ENCODE measurements around the gene NDUFS1. TPM values are rescaled to one million over a fixed set of nuclear protein-coding genes. Genes with fewer than 3 reads are reported as not detected.
"Not testable (repeated sequence)": the region's sequence is repeated elsewhere in the genome, so short reads cannot be mapped to it uniquely, and the experiment has no call there.

Gene NDUFS1
- total RNA-seq, 1 donor from 2014 or later = 80.7 TPM

- H3K27ac Mint-ChIP-seq = no peak overlapping the region
- H3K4me3 Mint-ChIP-seq (ENCODE audit: low read depth) = no peak overlapping the region
- no peaks in the 10 kb centered on the region for H3K4me1 Mint-ChIP-seq (ENCODE audit: low read depth)
- no peaks in the 10 kb centered on the region for H3K9me3 Mint-ChIP-seq
- no peaks in the 10 kb centered on the region for H3K36me3 Mint-ChIP-seq (ENCODE audit: low read depth)
- intact Hi-C loops (cut with micrococcal nuclease) = no loop called here
- no peak for DNase-seq (ENCODE audit: low spot score)
- H3K27me3 Mint-ChIP-seq (ENCODE audit: low read depth) = peaks cover 19% of the 10 kb centered on the region
Observed at GRCh38 chr2:206189691-206190090, 30.4 kb upstream of the NDUFS1 start.

- H3K4me3 Mint-ChIP-seq (ENCODE audit: low read depth); H3K36me3 Mint-ChIP-seq (ENCODE audit: low read depth); H3K27me3 Mint-ChIP-seq (ENCODE audit: low read depth); DNase-seq (ENCODE audit: low spot score); H3K27ac Mint-ChIP-seq; H3K4me1 Mint-ChIP-seq (ENCODE audit: low read depth); intact Hi-C loops (cut with micrococcal nuclease); H3K9me3 Mint-ChIP-seq: not testable (repeated sequence)
Observed at GRCh38 chr2:206181526-206181925, 22.3 kb upstream of the NDUFS1 start.

DNA sequence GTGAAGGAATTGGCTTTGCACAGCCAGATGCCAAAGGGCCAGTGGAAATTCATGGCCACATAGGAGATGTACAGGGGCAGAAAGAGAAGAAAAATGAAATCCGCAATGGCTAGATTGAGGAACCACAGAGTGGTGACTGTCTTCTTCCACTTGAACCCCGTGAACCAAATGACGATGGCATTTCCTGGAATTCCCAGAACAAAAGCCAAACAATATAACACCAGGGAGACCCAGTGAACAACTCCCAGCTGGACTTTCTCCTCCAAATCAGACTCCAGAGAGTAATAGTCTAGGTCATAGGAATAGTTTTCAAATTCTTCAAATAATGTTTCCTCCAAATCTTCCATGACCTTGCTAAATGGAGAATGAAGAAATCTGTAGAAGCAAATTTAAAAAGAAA lies 17.7 kb upstream of the NDUFS1 start:
- intact Hi-C loops (cut with micrococcal nuclease) = no loop called here
- H3K4me3 Mint-ChIP-seq (ENCODE audit: low read depth) = no peak overlapping the region
- peaks cover 9% of the 10 kb centered on the region for H3K27me3 Mint-ChIP-seq (ENCODE audit: low read depth)
- no peaks in the 10 kb centered on the region for H3K36me3 Mint-ChIP-seq (ENCODE audit: low read depth)
- H3K9me3 Mint-ChIP-seq = no peaks in the 10 kb centered on the region
- no peak for DNase-seq (ENCODE audit: low spot score)
- no peaks in the 10 kb centered on the region for H3K4me1 Mint-ChIP-seq (ENCODE audit: low read depth)
- H3K27ac Mint-ChIP-seq = no peak overlapping the region

DNA sequence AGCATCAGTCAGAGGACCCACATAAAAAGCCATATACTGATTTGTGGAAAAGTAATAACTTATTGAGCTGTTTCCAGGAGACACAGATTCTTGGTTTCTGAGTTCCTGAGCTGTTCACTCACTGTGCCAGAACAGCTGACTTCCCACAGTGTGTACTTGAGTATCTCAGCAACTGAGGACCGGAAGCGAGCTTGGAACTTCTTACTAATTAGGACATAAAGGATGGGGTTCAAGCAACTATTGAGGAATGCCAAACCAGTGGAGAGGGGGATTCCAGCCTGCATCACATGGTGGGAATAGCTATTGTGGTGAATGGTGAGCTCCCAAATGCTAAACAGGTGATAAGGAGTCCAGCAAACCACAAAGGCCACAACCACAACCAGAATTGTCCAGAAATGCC lies 16.9 kb upstream of the NDUFS1 start:
- H3K27ac Mint-ChIP-seq = no peak overlapping the region
- H3K9me3 Mint-ChIP-seq = no peaks in the 10 kb centered on the region
- no peak for DNase-seq (ENCODE audit: low spot score)
- peaks cover 9% of the 10 kb centered on the region for H3K27me3 Mint-ChIP-seq (ENCODE audit: low read depth)
- no peaks in the 10 kb centered on the region for H3K4me1 Mint-ChIP-seq (ENCODE audit: low read depth)
- no peak overlapping the region for H3K4me3 Mint-ChIP-seq (ENCODE audit: low read depth)
- intact Hi-C loops (cut with micrococcal nuclease) = no loop called here
- H3K36me3 Mint-ChIP-seq (ENCODE audit: low read depth) = no peaks in the 10 kb centered on the region

- no peaks in the 10 kb centered on the region for H3K9me3 Mint-ChIP-seq
- DNase-seq (ENCODE audit: low spot score) = no peak
- no peaks in the 10 kb centered on the region for H3K4me1 Mint-ChIP-seq (ENCODE audit: low read depth)
- H3K27me3 Mint-ChIP-seq (ENCODE audit: low read depth) = peaks cover 7% of the 10 kb centered on the region
- peaks cover 5% of the 10 kb centered on the region for H3K36me3 Mint-ChIP-seq (ENCODE audit: low read depth)
- no peak overlapping the region for H3K27ac Mint-ChIP-seq
- H3K4me3 Mint-ChIP-seq (ENCODE audit: low read depth) = no peak overlapping the region
- intact Hi-C loops (cut with micrococcal nuclease) = no loop called here
Observed at GRCh38 chr2:206173147-206173546, 13.9 kb upstream of the NDUFS1 start.

GRCh38 chr2:206171624-206172397 lies 12.6 kb upstream of the NDUFS1 start:
- H3K27ac Mint-ChIP-seq; H3K27me3 Mint-ChIP-seq (ENCODE audit: low read depth); intact Hi-C loops (cut with micrococcal nuclease); H3K9me3 Mint-ChIP-seq; DNase-seq (ENCODE audit: low spot score); H3K4me3 Mint-ChIP-seq (ENCODE audit: low read depth); H3K4me1 Mint-ChIP-seq (ENCODE audit: low read depth): not testable (repeated sequence)
- peaks cover 13% of the 10 kb centered on the region for H3K36me3 Mint-ChIP-seq (ENCODE audit: low read depth)

DNA sequence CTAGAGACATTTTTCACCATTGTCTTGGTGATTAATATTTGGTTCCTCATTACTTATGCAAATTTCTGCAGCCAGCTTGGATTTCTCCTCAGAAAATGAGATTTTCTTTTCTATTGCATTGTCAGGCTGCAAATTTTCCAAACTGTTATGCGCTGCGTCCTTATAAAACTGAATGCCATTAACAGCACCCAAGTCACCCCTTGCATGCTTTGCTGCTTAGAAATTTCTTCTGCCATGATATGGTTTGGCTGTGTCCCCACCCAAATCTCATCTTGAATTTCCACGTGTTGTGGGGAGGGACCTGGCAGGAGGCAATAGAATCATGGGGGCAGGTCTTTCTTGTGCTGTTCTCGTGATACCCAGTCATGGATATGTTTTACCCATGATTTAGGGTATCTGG lies 9.0 kb upstream of the NDUFS1 start:
- not testable (repeated sequence) for H3K4me3 Mint-ChIP-seq (ENCODE audit: low read depth); H3K9me3 Mint-ChIP-seq; H3K27ac Mint-ChIP-seq; H3K4me1 Mint-ChIP-seq (ENCODE audit: low read depth); DNase-seq (ENCODE audit: low spot score); H3K27me3 Mint-ChIP-seq (ENCODE audit: low read depth)
- intact Hi-C loops (cut with micrococcal nuclease) = loop anchor here (10.0 kb wide), 1 partner anchor 277 kb away; the partner anchor contains the start of gene ADAM23
- H3K36me3 Mint-ChIP-seq (ENCODE audit: low read depth) = peaks cover 26% of the 10 kb centered on the region

DNA sequence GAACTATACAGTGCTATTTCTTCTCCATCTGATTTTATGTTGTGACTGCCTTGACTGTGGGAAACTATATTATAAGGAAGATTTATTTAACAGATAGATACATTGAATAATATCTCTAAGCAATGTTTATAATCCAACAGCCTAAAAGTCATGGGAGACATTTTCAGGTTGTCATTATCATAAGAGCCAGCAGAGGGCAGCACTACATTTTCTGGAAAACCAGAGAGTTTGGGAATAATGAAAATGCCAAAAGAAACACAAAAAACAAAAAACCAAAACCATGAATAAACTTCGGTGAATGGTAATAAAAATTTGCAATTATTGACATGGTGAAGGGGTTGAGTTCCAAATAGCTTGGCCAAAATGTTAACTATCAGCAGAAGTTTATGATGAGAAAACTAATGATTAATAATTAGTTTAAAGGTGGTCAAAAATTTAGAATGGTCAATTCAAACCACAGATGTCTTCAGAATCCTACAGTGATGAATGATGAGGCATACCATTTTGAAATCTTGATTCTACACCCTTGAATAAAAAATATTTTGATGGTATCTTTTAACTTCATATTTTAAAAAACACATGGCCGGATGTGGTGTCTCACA lies 5.1 kb upstream of the NDUFS1 start:
- H3K36me3 Mint-ChIP-seq (ENCODE audit: low read depth) = peaks cover 57% of the 10 kb centered on the region
- no peaks in the 10 kb centered on the region for H3K27me3 Mint-ChIP-seq (ENCODE audit: low read depth)
- DNase-seq (ENCODE audit: low spot score) = no peak
- peaks cover 28% of the 10 kb centered on the region for H3K4me1 Mint-ChIP-seq (ENCODE audit: low read depth)
- H3K4me3 Mint-ChIP-seq (ENCODE audit: low read depth) = no peak overlapping the region
- no peak overlapping the region for H3K27ac Mint-ChIP-seq
- no peaks in the 10 kb centered on the region for H3K9me3 Mint-ChIP-seq
- intact Hi-C loops (cut with micrococcal nuclease) = loop anchor here (10.0 kb wide), 1 partner anchor 280 kb away; the partner anchor contains the start of gene ADAM23

DNA sequence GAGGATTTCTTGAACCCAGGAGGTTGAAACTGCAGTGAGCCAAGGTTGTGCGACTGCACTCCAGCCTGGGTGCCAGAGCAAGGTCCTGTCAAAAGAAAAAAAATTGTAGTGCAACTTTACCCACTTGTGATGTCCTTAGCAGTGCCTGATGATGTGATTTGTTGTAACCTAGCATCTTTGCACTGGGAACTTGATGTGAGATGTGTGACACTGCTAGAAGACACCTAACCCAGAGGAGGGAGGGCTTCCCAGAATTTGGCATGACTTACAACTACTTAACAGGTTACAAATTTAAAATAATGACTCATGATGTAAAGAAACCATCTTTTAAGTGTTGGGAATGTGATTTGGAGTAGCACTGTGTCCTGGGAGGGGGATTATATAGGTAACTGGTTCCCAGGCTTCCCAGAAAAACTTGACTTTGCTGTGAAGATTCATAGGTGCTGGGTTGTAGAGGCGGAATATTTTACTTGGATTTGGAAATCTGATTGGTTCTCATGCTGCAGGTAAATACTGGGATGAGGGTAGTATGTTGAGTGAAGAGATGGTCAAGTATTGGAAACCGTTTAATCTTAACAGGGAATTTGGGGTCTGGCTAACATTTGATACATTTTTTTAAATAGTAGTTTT lies 4.1 kb upstream of the NDUFS1 start:
- Mint-ChIP-seq H3K27me3 (ENCODE audit: low read depth) (no peaks in the 10 kb centered on the region), H3K27ac (no peak overlapping the region), H3K9me3 (no peaks in the 10 kb centered on the region), H3K4me3 (ENCODE audit: low read depth) (peak overlapping the region; percentile 98), H3K4me1 (ENCODE audit: low read depth) (peaks cover 28% of the 10 kb centered on the region), H3K36me3 (ENCODE audit: low read depth) (peaks cover 66% of the 10 kb centered on the region)
- DNase-seq (ENCODE audit: low spot score) = no peak
- intact Hi-C loops (cut with micrococcal nuclease) = loop anchor here (10.0 kb wide), 1 partner anchor 281 kb away; the partner anchor contains the start of gene ADAM23

- Mint-ChIP-seq H3K4me1 (ENCODE audit: low read depth) (peaks cover 33% of the 10 kb centered on the region), H3K36me3 (ENCODE audit: low read depth) (peaks cover 64% of the 10 kb centered on the region), H3K4me3 (ENCODE audit: low read depth) (peak overlapping the region; percentile 98)
- intact Hi-C loops (cut with micrococcal nuclease) = loop anchor here (10.0 kb wide), 1 partner anchor 282 kb away; the partner anchor contains the start of gene ADAM23
- not testable (repeated sequence) for H3K9me3 Mint-ChIP-seq; H3K27ac Mint-ChIP-seq; H3K27me3 Mint-ChIP-seq (ENCODE audit: low read depth); DNase-seq (ENCODE audit: low spot score)
Observed at GRCh38 chr2:206162401-206162800, 3.2 kb upstream of the NDUFS1 start.

DNA sequence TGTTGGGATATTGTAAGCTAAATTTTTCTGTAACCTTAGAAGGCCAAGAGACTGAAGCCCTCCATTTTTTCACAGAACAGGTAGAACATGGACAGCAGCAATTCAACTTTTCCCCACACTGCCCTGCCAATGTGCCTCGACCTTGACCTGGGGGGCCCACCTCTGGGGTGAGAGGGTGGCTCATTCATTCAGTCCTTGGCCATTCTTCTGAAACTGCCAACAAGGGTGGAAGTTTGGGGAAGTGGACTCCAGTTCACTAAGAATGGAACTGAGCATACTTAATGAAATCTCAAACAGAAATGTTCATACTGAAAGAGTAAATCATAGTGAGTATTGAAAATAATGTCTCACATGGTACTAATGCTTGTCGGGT lies 1.5 kb upstream of the NDUFS1 start:
- Mint-ChIP-seq H3K36me3 (ENCODE audit: low read depth) (peaks cover 68% of the 10 kb centered on the region), H3K27me3 (ENCODE audit: low read depth) (no peaks in the 10 kb centered on the region), H3K9me3 (no peaks in the 10 kb centered on the region), H3K4me3 (ENCODE audit: low read depth) (peak overlapping the region; percentile 98), H3K27ac (peak overlapping the region; percentile 98), H3K4me1 (ENCODE audit: low read depth) (peaks cover 36% of the 10 kb centered on the region)
- intact Hi-C loops (cut with micrococcal nuclease) = loop anchor here (10.0 kb wide), 1 partner anchor 284 kb away; the partner anchor contains the start of gene ADAM23
- DNase-seq (ENCODE audit: low spot score) = no peak

DNA sequence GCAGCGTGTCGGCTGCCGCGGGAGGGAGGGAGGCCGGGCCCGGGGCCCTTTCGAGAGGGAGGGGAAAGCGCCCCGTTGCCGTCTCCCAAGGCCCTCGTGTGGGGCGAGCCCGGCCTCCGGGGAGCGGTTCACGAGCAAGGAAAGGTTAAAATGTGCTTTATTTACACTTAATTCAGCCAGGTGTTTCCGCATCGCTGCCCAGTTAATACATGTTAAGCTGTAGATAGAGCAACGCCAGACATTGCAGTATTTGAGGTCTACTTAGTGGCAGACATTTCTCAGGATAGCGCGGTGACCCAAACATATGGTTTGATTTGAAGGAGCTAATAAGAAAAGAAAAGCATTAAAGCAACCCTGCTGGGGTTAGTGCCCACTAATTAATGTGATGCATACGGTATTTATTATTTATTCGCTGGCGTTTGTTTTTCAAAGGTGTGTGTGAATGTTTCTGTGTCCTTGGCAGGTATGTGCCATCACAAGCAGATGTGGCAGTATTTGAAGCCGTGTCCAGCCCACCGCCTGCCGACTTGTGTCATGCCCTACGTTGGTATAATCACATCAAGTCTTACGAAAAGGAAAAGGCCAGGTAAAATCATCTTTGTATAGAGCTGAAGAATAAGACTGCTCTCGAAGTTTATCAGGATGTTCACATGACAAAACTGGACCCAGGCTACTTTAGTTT lies 1.0 kb upstream of the NDUFS1 start:
- intact Hi-C loops (cut with micrococcal nuclease) = loop anchor here (10.0 kb wide), 1 partner anchor 285 kb away; the partner anchor contains the start of gene ADAM23
- no peak for DNase-seq (ENCODE audit: low spot score)
- Mint-ChIP-seq H3K27ac (peak overlapping the region; percentile 98), H3K4me1 (ENCODE audit: low read depth) (peaks cover 36% of the 10 kb centered on the region), H3K9me3 (no peaks in the 10 kb centered on the region), H3K4me3 (ENCODE audit: low read depth) (peak overlapping the region; percentile 98), H3K36me3 (ENCODE audit: low read depth) (peaks cover 68% of the 10 kb centered on the region), H3K27me3 (ENCODE audit: low read depth) (no peaks in the 10 kb centered on the region)

Measured in activated T-helper 2 cell treated with anti-CD3 and anti-CD28 coated beads, Interferon-gamma antibody, Interleukin-2, Interleukin-4, amounts not matched to agents 10 μg/mL and 5 μg/mL and 100 μg/mL, durations not matched to agents 14 hours and 24 hours and 36 hours (primary cell).